ENCODE data around the gene EHD1. TPM values are rescaled to one million over a fixed set of nuclear protein-coding genes. Genes with fewer than 3 reads are reported as not detected.

Gene EHD1
- total and polyA plus RNA-seq, 2 of the 4 experiments (the other 2 are of a cell fraction), result 107 to 209 TPM

GRCh38 chr11:64833198-64833502 lies 45.3 kb downstream of the EHD1 start:
- Histone ChIP-seq H3K27ac (ENCODE audit: insufficient read depth, low read length) (no peak overlapping the region), H2AK9ac (replicated peaks; ENCODE audit: low read depth, low read length, poor library complexity) (peak overlapping the region; percentile 65), H4K20me1 (ENCODE audit: insufficient read depth, low read length) (no peaks in the 10 kb centered on the region), H3K14ac (replicated peaks; ENCODE audit: low read depth, low read length) (no peak overlapping the region), H3K4me2 (ENCODE audit: low read depth, low read length) (no peak overlapping the region), H2BK5ac (ENCODE audit: low read depth, low read length, poor library complexity, severe bottlenecking) (no peak overlapping the region), H4K5ac (ENCODE audit: low read depth, low read length) (no peak overlapping the region), H4K91ac (ENCODE audit: insufficient read depth, low read depth, low read length) (no peak overlapping the region), H3K9ac (ENCODE audit: low read depth, low read length) (no peak overlapping the region), H2AFZ (replicated peaks; ENCODE audit: low read length, poor library complexity) (no peak overlapping the region), H3K9me3 (ENCODE audit: control insufficient read depth, insufficient read depth, low read length) (no peaks in the 10 kb centered on the region), H3K4me1 (ENCODE audit: control insufficient read depth, insufficient read depth, low read length) (no peaks in the 10 kb centered on the region), H3K18ac (ENCODE audit: low read depth, low read length) (no peak overlapping the region), H3K4me3 (ENCODE audit: insufficient read depth, low read depth, low read length) (no peak overlapping the region), H3K36me3 (ENCODE audit: control insufficient read depth, insufficient read depth, low read length) (no peaks in the 10 kb centered on the region), H3K79me1 (ENCODE audit: low read depth in 1 of 2, low read length in 2 of 2) (no peaks in the 10 kb centered on the region), H2BK15ac (ENCODE audit: low read depth, low read length) (no peak overlapping the region), H3K23ac (ENCODE audit: low read depth, low read length) (no peak overlapping the region), H3K27me3 (ENCODE audit: control insufficient read depth, insufficient read depth, low read length) (peaks cover 11% of the 10 kb centered on the region; the same call in 1 of the 2 replicates), H3K9me1 (ENCODE audit: insufficient read depth, low read length) (no peaks in the 10 kb centered on the region), H2AK5ac (ENCODE audit: low read depth, low read length) (no peak overlapping the region), H4K8ac (ENCODE audit: low read depth in 2 of 2, low read length in 2 of 2) (no peak overlapping the region), H3K4ac (ENCODE audit: low read depth, low read length) (no peak overlapping the region), H2BK120ac (ENCODE audit: low read depth, low read length) (no peak overlapping the region), H2BK20ac (ENCODE audit: low read depth, low read length) (no peak overlapping the region), H3K56ac (ENCODE audit: extremely low read depth, insufficient read depth, low read length) (no peak overlapping the region)
- intact Hi-C loops (cut with micrococcal nuclease), result no loop called here
- ChIA-PET CTCF (no interaction called here), POLR2A (ENCODE audit: unreplicated experiment) (no interaction called here)
- no peak for DNase-seq
- ATAC-seq (ENCODE audit: low read depth), result no peak
- dilution Hi-C loops (cut with HindIII; ENCODE audit: low sequenced_read_pairs, unreplicated experiment), result no loop called here
- WGBS, 2 experiments (ENCODE audit: extremely low coverage in 2 of 2, insufficient read length in 1 of 2), result 87% methylated on average over 7 of the region's 12 CpGs; no CpG with 5 or more reads in 1 of the 2 experiments
- BruUV-seq (replicated peaks), result no TSS peak
- in situ Hi-C loops (cut with MboI; ENCODE audit: low sequenced_read_pairs), result no loop called here
- TF ChIP-seq POLR2A (IDR thresholded peaks at IDR 0.05; ENCODE audit: low read depth, low read length), result no peak
- TF ChIP-seq RFX5 (IDR thresholded peaks at IDR 0.05; ENCODE audit: low read depth, low read length), result no peak
- no peak for TF ChIP-seq ELK1 (IDR thresholded peaks at IDR 0.05; ENCODE audit: borderline replicate concordance, low read depth, low read length)
- TF ChIP-seq SMC3 (IDR thresholded peaks at IDR 0.05; ENCODE audit: low read depth, low read length), result no peak
- no peak for TF ChIP-seq FOS (IDR thresholded peaks at IDR 0.05; ENCODE audit: low read depth, low read length)
- TF ChIP-seq NFE2L2 (IDR thresholded peaks at IDR 0.05; ENCODE audit: low read depth, low read length), result no peak
- no peak for TF ChIP-seq RAD21 (IDR thresholded peaks at IDR 0.05; ENCODE audit: low read length)
- no peak for TF ChIP-seq CTCF (conservative IDR thresholded peaks at IDR 0.05; ENCODE audit: low read depth, low read length)
- TF ChIP-seq BHLHE40 (IDR thresholded peaks at IDR 0.05; ENCODE audit: low read depth, low read length), result no peak
- no peak for TF ChIP-seq CHD1 (IDR thresholded peaks at IDR 0.05; ENCODE audit: low read depth, low read length)

Data from IMR-90 (cell line).